DMS79 (cell line): ENCODE results near the gene FCRL6.

Experiments used
- DNase-seq: peaks from one replicate; lab custom pipeline; 2025; lab: John Stamatoyannopoulos, UW

Gene FCRL6

DNA sequence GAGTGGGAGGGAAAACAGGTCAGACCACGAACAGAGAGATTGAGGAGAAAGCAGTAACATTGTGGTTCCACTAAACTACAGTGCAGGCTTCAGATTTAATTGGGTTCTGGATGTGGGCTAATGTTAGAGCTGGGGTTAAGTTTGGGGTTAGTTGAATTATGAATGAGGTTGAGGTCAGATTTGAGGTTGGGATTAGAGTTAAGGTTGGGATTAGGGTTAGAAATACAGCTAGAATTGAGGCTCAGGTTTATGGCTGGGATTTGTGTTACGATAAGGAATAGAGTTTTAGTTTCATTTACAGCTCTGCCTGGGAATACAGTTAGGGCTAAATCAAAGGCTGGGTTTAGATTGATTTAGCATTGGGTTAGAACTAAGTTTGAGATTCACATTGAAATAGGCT lies 62.1 kb downstream of the FCRL6 start:
- no peak for DNase-seq
